Measurements from ENCODE around the gene SLC39A2.

DNA sequence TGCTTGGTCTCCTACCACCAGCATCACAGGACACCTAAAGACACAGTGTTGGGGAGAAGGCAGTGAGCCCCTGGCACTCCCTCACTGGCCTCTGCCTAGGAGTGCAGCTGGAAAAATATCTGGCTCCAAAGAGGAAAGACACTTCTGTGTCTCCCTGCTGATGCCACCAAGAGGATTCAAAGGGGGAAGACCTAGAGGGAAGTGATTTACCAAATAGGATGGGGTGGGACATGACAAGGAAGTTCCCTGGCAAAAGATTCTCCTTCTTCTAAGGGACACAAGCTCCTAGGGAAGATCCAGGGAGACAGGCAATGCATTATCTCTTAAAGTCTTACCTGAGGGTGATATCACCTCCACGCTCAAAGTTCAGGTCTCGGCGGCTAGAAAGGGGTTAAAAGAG is 19.7 kb downstream of the SLC39A2 start:
- TF ChIP-seq, protein P1, sequence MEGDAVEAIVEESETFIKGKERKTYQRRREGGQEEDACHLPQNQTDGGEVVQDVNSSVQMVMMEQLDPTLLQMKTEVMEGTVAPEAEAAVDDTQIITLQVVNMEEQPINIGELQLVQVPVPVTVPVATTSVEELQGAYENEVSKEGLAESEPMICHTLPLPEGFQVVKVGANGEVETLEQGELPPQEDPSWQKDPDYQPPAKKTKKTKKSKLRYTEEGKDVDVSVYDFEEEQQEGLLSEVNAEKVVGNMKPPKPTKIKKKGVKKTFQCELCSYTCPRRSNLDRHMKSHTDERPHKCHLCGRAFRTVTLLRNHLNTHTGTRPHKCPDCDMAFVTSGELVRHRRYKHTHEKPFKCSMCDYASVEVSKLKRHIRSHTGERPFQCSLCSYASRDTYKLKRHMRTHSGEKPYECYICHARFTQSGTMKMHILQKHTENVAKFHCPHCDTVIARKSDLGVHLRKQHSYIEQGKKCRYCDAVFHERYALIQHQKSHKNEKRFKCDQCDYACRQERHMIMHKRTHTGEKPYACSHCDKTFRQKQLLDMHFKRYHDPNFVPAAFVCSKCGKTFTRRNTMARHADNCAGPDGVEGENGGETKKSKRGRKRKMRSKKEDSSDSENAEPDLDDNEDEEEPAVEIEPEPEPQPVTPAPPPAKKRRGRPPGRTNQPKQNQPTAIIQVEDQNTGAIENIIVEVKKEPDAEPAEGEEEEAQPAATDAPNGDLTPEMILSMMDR (conservative IDR thresholded peaks at IDR 0.05; ENCODE audit: low read depth in 2 of 2): no peak
- TF ChIP-seq EZH2phosphoT487 (IDR thresholded peaks at IDR 0.05; ENCODE audit: unreplicated experiment): no peak
